BLaER1 (cell line): Measurements from ENCODE around the gene PLVAP.

Experiments
- H3K27ac ChIP-seq: shearing (Covaris generic); formaldehyde crosslinking; 2 replicates; pipeline ENCODE4 v1.8.1; 2022
- H3K27me3 ChIP-seq: shearing (Covaris generic); formaldehyde crosslinking; 2 replicates; pipeline ENCODE4 v1.8.1; 2022
- H3K36me3 ChIP-seq: shearing (Covaris generic); formaldehyde crosslinking; 2 replicates; pipeline ENCODE4 v1.8.1; 2022
- H3K4me1 ChIP-seq: shearing (Covaris generic); formaldehyde crosslinking; 2 replicates; pipeline ENCODE4 v1.8.1; 2022
- H3K4me2 ChIP-seq: shearing (Covaris generic); formaldehyde crosslinking; 2 replicates; pipeline ENCODE4 v1.8.1; 2022
- H3K4me3 ChIP-seq: shearing (Covaris generic); formaldehyde crosslinking; 2 replicates; pipeline ENCODE4 v1.8.1; 2022
- H3K9ac ChIP-seq: shearing (Covaris generic); formaldehyde crosslinking; 2 replicates; pipeline ENCODE4 v1.8.1; 2022
- H3K9me3 ChIP-seq: shearing (Covaris generic); formaldehyde crosslinking; 2 replicates; pipeline ENCODE4 v1.8.1; 2022
- H4K20me1 ChIP-seq: shearing (Covaris generic); formaldehyde crosslinking; 2 replicates; pipeline ENCODE4 v1.8.1; 2022
- Cebpa-rat ChIP-seq: shearing (Covaris generic); IDR thresholded peaks from 2 replicates; pipeline ENCODE4 v1.8.1; 2022

PLVAP gene

DNA sequence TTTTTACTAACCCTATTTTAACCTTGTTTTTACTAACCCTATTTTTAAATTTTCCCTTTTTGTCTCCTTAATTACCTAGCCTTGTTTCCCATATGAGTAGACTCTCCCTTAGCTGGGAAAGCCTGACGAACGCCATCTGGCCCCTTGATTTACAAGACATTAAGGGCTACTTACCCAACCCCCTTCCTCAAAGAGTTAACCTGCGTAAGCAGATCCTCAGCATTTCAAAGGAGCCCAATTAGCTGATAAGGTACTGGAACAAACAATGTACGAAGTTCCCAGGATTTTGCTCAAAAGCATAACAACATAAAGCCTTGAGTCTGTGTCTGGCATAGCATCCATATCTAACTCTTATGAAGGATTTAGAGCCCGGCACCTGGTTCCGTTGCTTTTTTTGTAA is 38.0 kb upstream of the PLVAP start:
- Histone ChIP-seq H4K20me1 (no peaks in the 10 kb centered on the region), H3K4me3 (no peak overlapping the region), H3K9ac (no peak overlapping the region), H3K9me3 (no peaks in the 10 kb centered on the region), H3K27me3 (no peaks in the 10 kb centered on the region), H3K27ac (no peak overlapping the region), H3K36me3 (peaks cover 37% of the 10 kb centered on the region), H3K4me1 (peaks cover 36% of the 10 kb centered on the region), H3K4me2 (no peak overlapping the region)
- no peak for TF ChIP-seq Cebpa-rat

DNA sequence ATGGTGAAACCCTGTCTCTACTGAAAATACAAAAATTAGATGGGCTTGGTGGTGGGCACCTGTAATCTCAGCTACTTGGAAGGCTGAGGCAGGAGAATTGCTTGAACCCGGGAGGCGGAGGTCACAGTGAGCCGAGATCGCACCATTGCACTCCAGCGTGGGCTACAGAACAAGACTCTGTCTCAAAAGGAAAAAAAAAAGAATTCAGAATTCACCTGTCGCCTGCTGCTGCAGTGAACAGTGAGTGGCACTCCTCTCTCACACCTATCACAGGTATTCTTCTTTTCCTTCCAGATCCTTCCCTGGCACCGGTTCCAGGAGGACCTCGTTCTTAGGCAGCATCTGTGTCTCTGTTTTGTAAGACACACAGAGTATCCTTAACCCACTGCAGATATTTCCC is 37.0 kb upstream of the PLVAP start:
- H3K9ac ChIP-seq, result no peak overlapping the region
- peaks cover 33% of the 10 kb centered on the region for H3K4me1 ChIP-seq
- no peak overlapping the region for H3K27ac ChIP-seq
- no peaks in the 10 kb centered on the region for H4K20me1 ChIP-seq
- H3K27me3 ChIP-seq, result no peaks in the 10 kb centered on the region
- H3K9me3 ChIP-seq, result no peaks in the 10 kb centered on the region
- no peak overlapping the region for H3K4me3 ChIP-seq
- no peak for TF ChIP-seq Cebpa-rat
- peaks cover 37% of the 10 kb centered on the region for H3K36me3 ChIP-seq
- no peak overlapping the region for H3K4me2 ChIP-seq

DNA sequence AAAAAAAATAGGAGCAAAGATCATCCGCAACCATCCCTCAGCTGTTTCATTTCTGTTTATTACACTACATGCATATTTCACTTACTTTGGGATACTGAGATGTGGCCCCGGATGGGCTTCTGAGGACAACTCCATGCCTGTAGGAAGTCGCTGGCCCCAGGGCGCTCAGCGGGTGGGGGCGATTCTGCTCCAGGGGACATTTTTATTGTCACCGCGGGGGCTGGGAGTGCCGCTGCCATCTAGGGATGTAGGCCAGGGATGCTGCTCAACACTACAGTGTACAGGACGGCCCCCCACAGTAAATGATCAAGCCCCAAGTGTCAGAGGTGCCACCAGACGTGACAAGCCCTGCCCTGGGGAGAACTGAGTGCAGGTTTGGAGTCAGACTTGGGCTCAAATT is 34.7 kb upstream of the PLVAP start:
- Histone ChIP-seq H4K20me1 (no peaks in the 10 kb centered on the region), H3K27me3 (no peaks in the 10 kb centered on the region), H3K36me3 (peaks cover 37% of the 10 kb centered on the region), H3K4me2 (0 out of 2 replicates have a peak overlapping the region, but pooled peaks have one; percentile 52), H3K4me3 (no peak overlapping the region), H3K4me1 (peaks cover 43% of the 10 kb centered on the region), H3K9ac (no peak overlapping the region; the same call in 1 of the 2 replicates), H3K27ac (no peak overlapping the region), H3K9me3 (no peaks in the 10 kb centered on the region)
- no peak for TF ChIP-seq Cebpa-rat

DNA sequence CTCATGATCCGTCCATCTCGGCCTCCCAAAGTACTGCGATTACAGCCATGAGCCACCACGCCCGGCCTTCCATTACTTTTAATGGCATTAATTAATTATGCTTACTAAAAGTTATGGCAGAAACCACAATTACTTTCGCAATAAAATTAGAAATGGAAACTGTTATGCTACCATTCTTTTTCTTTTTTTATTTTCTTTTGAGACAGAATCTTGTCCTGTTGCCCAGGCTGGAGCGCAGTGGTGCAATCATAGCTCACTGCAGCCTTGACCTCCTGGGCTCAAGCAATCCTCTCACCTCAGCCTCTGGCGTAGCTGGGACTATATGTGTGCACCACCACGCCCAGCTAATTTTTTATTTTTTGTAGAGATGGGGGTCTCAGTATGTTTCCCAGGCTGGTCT is 32.8 kb upstream of the PLVAP start:
- Histone ChIP-seq H3K4me2 (no peak overlapping the region), H3K9ac (no peak overlapping the region), H3K4me3 (no peak overlapping the region), H3K27me3 (no peaks in the 10 kb centered on the region), H3K36me3 (peaks cover 27% of the 10 kb centered on the region), H4K20me1 (no peaks in the 10 kb centered on the region), H3K9me3 (no peaks in the 10 kb centered on the region), H3K27ac (no peak overlapping the region), H3K4me1 (peaks cover 60% of the 10 kb centered on the region)
- no peak for TF ChIP-seq Cebpa-rat

DNA sequence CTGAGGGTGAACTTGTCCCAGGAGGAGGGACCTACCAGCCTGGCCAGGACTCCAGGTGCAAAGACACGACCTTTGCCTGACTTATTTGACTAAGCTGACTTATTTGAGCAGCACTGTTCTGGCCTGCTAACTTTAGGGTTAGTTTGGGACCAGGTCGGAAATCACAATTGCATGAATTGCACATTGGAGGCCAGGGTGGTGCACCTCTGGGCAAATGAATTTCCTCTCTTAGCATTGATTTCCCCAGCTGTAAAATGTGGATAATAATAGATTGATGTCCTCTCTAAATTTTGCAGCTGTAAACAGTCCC is 29.7 kb upstream of the PLVAP start:
- Histone ChIP-seq H3K9me3 (no peaks in the 10 kb centered on the region), H3K4me1 (peaks cover 53% of the 10 kb centered on the region), H3K27ac (peak overlapping the region; percentile 82), H3K27me3 (no peaks in the 10 kb centered on the region), H3K36me3 (peaks cover 19% of the 10 kb centered on the region), H3K4me2 (peak overlapping the region; percentile 95), H3K9ac (peak overlapping the region; percentile 76), H3K4me3 (peak overlapping the region; percentile 69), H4K20me1 (no peaks in the 10 kb centered on the region)
- no peak for TF ChIP-seq Cebpa-rat

DNA sequence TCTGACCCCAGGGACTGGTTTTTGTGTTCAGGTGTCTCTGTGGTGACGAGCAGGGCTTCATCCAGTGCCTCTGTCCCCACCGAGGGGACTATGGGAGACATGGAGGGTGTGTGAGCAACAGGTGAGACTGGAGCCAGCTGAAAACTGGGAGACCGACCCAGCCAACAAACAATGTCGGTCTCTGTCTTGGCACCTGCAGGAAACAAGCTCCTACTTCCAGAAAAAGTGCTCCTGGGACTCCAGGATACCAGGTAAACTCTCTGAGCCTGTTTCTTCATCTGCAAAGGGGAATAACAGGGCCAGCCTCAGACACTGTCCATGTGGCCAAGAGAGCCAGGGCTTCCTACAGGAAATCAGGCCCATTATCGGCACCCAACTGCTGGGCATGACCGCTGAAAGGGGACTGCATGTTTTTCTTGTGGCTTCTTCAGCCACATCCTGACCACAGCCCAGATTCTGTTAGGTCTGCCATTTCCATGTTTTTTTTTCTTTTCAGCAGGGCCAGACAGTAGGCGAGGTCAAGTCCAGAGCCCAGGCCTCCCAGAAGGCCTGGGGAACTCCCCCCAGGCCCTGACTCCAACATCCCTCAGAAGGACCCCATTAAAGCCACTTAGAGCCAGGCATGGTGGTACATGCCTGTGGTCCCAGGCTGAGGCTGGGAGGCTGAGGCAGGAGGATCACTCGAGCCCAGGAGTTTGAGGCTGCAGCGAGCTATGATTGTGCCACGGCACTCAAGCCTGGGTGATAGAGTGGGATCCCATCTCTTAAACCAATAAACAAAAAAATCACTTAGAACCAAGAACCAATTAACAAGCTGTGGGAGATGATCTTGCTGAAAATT is 29.1 kb upstream of the PLVAP start:
- peaks cover 47% of the 10 kb centered on the region for H3K4me1 ChIP-seq
- H4K20me1 ChIP-seq, result no peaks in the 10 kb centered on the region
- H3K4me2 ChIP-seq, result peak overlapping the region; percentile 95
- H3K27ac ChIP-seq, result peak overlapping the region; percentile 82
- H3K4me3 ChIP-seq, result peak overlapping the region; percentile 69
- peaks cover 19% of the 10 kb centered on the region for H3K36me3 ChIP-seq
- no peak for TF ChIP-seq Cebpa-rat
- peak overlapping the region; percentile 76 for H3K9ac ChIP-seq
- H3K27me3 ChIP-seq, result no peaks in the 10 kb centered on the region
- H3K9me3 ChIP-seq, result no peaks in the 10 kb centered on the region

DNA sequence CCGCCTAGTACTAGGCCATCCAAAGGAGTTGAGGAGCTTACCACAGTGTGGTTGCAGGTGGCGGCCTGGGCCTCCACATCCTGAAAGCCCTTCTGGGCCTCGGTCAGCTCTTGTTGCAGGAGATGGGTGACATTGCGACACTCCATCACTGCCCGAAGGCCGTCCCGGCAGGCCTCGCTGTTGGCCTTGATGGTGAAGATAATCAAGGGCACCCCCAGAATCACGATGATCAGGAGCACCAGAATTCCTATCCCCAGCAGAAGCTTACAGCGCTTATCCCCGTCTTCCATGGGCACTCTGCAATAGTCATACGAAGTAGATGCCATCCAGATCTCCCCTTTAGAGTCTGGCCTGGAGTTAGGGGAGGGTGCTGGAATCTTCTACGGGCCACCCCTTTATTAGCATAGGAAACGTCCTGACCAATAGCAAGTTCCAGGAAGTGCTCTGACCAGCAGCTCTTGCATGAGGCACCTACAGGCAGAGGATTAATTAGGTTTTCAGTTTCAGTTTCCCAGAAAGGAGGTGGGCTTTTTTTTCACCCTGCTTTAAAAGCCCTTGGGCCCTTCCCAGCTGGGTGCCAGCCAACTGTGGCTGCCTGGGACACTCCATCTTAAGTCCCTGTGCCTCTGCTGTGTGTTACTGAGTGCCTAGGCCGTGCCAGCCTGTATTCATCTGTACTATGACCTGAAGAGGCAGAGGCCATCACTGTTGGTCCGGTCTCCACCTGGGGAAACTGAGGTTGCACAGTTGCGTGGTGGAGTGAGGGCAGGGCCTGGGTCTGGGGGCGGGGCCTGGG is 28.3 kb upstream of the PLVAP start, which contains the start of gene BST2:
BST2 (minus strand) TSS at position 381 of the 796 bp plus-strand sequence; CDS start at position 326, 55 bp downstream.
- H3K9me3 ChIP-seq, result no peaks in the 10 kb centered on the region
- TF ChIP-seq Cebpa-rat, result peak; percentile 92
- H3K27ac ChIP-seq, result peak within 1 kb of the TSS; percentile 82
- H3K27me3 ChIP-seq, result no peaks in the 10 kb centered on the region
- H3K4me1 ChIP-seq, result peaks cover 47% of the 10 kb centered on the region
- no peaks in the 10 kb centered on the region for H4K20me1 ChIP-seq
- peak within 1 kb of the TSS; percentile 69 for H3K4me3 ChIP-seq
- peak within 1 kb of the TSS; percentile 76 for H3K9ac ChIP-seq
- peak within 1 kb of the TSS; percentile 95 for H3K4me2 ChIP-seq
- peaks cover 25% of the 10 kb centered on the region for H3K36me3 ChIP-seq

DNA sequence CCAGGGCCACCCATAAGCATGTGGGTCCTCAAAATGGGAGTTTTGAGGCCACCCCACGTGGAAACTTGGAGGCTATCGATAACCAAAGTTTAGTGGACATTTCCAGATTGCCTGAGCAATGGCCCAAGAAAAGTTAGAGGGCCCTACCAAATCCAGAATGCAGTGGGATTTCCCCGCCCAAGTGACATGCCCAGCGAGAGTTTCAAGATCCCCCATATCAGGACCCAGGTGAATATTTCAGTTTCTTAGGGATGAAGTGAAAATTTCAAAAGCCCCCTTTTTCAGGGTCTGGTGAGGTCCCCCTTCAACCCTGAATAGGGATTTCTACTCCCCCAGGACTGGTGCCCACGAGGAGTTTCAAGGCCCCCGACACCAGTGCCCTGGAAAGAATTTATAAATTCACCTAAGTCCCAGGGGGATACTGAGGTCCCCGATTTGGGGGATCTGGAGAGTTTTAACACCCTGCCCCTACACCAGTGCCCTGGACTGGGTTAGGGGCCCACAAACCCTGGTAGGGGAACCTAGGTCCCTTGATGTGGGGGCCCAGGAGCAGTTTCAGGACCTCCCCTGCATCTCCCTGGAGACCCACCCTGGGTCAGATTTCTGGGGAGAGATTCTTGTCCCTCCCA is 27.6 kb upstream of the PLVAP start:
- H3K4me3 ChIP-seq, result peak overlapping the region; percentile 69
- no peak for TF ChIP-seq Cebpa-rat
- H3K4me2 ChIP-seq, result peak overlapping the region; percentile 95

DNA sequence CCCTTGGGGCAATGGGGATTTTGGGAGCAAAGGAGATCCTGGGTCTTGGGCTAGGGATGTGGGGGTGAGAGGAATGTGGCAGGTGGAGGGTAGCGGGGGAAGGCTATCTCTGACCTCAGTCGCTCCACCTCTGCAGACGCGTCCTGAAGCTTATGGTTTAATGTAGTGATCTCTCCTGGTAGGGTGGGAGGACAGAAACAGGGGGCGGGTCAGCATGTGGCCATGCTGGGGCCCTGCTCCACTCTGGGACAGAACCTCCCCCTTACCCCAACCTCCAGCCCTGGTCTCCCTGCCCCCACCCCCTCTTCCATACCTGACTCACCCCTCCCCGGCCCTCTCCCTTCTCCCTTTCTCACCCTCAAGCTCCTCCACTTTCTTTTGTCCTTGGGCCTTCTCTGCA is 26.9 kb upstream of the PLVAP start:
- Histone ChIP-seq H4K20me1 (no peaks in the 10 kb centered on the region), H3K9ac (peak overlapping the region; percentile 76), H3K4me1 (peaks cover 56% of the 10 kb centered on the region), H3K27ac (peak overlapping the region; percentile 82; the same call in 1 of the 2 replicates), H3K36me3 (peaks cover 33% of the 10 kb centered on the region), H3K9me3 (no peaks in the 10 kb centered on the region), H3K4me3 (peak overlapping the region; percentile 69), H3K27me3 (no peaks in the 10 kb centered on the region), H3K4me2 (peak overlapping the region; percentile 95)
- no peak for TF ChIP-seq Cebpa-rat

More for the DNA sequence above, 27.6 kb upstream of the PLVAP start:
- Histone ChIP-seq H3K27me3 (no peaks in the 10 kb centered on the region), H3K9me3 (no peaks in the 10 kb centered on the region), H3K9ac (peak overlapping the region; percentile 76), H4K20me1 (no peaks in the 10 kb centered on the region), H3K27ac (peak overlapping the region; percentile 82), H3K36me3 (peaks cover 32% of the 10 kb centered on the region), H3K4me1 (peaks cover 50% of the 10 kb centered on the region)
